ENCODE results near the gene HM13.
"Not testable (repeated sequence)": the region's sequence is repeated elsewhere in the genome, so short reads cannot be mapped to it uniquely, and the experiment has no call there.

DNA sequence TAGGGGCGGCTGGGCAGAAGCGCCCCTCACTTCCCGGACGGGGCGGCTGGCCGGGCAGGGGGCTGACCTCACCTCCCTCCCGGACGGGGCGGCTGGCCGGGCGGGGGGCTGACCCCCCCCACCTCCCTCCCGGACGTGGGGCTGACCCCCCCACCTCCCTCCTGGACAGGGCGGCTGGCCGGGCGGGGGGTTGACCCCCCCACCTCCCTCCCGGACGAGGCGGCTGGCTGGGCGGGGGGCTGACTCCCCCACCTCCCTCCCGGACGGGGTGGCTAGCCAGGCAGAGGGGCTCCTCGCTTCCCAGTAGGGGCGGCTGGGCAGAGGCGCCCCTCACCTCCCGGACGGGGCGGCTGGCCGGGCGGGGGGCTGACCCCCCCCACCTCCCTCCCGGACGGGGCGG is 43.3 kb upstream of the HM13 start:
- TF ChIP-seq EZH2 (IDR thresholded peaks at IDR 0.05; ENCODE audit: borderline replicate concordance, low read depth, low read length, severe bottlenecking); POLR2A (IDR thresholded peaks at IDR 0.05; ENCODE audit: low read depth, low read length); FOS (IDR thresholded peaks at IDR 0.05; ENCODE audit: borderline replicate concordance, insufficient read depth, low read length): not testable (repeated sequence)
- TF ChIP-seq, protein P1, sequence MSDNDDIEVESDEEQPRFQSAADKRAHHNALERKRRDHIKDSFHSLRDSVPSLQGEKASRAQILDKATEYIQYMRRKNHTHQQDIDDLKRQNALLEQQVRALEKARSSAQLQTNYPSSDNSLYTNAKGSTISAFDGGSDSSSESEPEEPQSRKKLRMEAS (IDR thresholded peaks at IDR 0.05; ENCODE audit: insufficient read depth, insufficient read length) = not testable (repeated sequence)

Data from endothelial cell of umbilical vein (primary cell).